Stomach (tissue), 4 donors: Measurements from ENCODE around the gene INO80.

ENCODE experiments used
- EP300 ChIP-seq: sonication (generic); formaldehyde crosslinking; IDR thresholded peaks from one replicate; pipeline ENCODE4 v1.6.1; 2017; ENCODE audit warnings: antibody characterized with exemption
- POLR2A ChIP-seq, 4 donors: fragments of 450-650 bp; IDR thresholded peaks; one replicate each; pipeline ENCODE4 v1.6.1; 2016; ENCODE audit warnings: antibody characterized with exemption in 4 of 4, control low read depth in 2 of 4, mild to moderate bottlenecking in 1 of 4, moderate library complexity in 1 of 4
- POLR2AphosphoS5 ChIP-seq, 3 donors: sonication (generic); formaldehyde crosslinking; IDR thresholded peaks; one replicate each; pipeline ENCODE4 v1.6.1; 2016; ENCODE audit warnings: antibody characterized with exemption in 3 of 3
- TF ChIP-seq, protein P1 (sequence below), 7 experiments: fragments of 450-650 bp in 4 of 7; fragments of 200-600 bp in 3 of 7; sonication (generic) in 3 of 7; IDR thresholded peaks; one replicate each; pipeline ENCODE4 v1.5.1; 2016 to 2019; ENCODE audit warnings: antibody characterized with exemption in 7 of 7, control low read depth in 2 of 7, mild to moderate bottlenecking in 1 of 7

DNA sequence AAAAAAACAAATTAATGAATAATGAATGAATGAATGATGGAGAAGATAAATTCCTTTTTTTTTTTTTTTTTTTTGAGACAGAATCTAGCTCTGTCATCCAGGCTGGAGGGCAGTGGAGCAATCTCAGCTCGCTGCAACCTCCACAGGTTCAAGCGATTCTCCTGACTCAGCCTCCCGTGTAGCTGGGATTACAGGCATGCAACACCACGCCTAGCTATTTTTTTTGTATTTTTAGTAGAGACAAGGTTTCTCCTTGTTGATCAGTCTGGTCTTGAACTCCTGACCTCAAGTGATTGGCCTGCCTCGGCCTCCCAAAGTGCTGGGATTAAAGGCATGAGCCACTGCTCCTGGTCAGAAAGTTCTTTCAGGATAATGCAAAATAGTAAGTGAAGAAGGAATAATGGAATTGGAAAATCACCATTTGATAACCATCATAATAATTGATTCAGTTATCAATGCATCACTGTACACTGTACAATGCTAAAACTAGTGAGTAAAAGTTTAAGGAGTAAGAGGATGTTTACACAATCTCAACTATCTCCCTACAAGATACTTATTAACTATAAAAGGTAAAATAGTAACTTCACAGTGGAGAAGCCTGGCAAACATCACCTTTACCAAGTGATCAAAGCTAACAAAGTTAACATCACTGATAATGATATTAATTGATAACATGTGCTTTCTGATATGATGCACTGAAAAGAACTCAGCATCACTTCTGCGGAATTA is 12.3 kb upstream of the INO80 start:
- TF ChIP-seq, protein P1, sequence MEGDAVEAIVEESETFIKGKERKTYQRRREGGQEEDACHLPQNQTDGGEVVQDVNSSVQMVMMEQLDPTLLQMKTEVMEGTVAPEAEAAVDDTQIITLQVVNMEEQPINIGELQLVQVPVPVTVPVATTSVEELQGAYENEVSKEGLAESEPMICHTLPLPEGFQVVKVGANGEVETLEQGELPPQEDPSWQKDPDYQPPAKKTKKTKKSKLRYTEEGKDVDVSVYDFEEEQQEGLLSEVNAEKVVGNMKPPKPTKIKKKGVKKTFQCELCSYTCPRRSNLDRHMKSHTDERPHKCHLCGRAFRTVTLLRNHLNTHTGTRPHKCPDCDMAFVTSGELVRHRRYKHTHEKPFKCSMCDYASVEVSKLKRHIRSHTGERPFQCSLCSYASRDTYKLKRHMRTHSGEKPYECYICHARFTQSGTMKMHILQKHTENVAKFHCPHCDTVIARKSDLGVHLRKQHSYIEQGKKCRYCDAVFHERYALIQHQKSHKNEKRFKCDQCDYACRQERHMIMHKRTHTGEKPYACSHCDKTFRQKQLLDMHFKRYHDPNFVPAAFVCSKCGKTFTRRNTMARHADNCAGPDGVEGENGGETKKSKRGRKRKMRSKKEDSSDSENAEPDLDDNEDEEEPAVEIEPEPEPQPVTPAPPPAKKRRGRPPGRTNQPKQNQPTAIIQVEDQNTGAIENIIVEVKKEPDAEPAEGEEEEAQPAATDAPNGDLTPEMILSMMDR (IDR thresholded peaks at IDR 0.05) = no peak
- no peak for TF ChIP-seq POLR2A (IDR thresholded peaks at IDR 0.05)
- no peak for TF ChIP-seq POLR2AphosphoS5 (IDR thresholded peaks at IDR 0.05)
- TF ChIP-seq EP300 = no peak
